GOT3 (cell line): ENCODE data around the gene LRRC36.
"Not testable (repeated sequence)": the region's sequence is repeated elsewhere in the genome, so short reads cannot be mapped to it uniquely, and the experiment has no call there.

Experiments used
- DNase-seq: peaks from one replicate; lab custom pipeline; 2025; ENCODE audit warnings: mixed read lengths; lab: John Stamatoyannopoulos, UW

LRRC36 gene

GRCh38 chr16:67400901-67401300 lies 74.3 kb downstream of the LRRC36 start:
- DNase-seq = no peak

GRCh38 chr16:67403976-67404555 lies 77.5 kb downstream of the LRRC36 start:
- no peak for DNase-seq

- DNase-seq = no peak
These were observed 78.2 kb downstream of the LRRC36 start for GRCh38 chr16:67404740-67405226.

- DNase-seq = no peak
These were observed 78.7 kb downstream of the LRRC36 start for GRCh38 chr16:67405336-67405735.

- DNase-seq = no peak
These were observed 79.7 kb downstream of the LRRC36 start for GRCh38 chr16:67406111-67406971.

- DNase-seq = no peak
These were observed 80.7 kb downstream of the LRRC36 start for GRCh38 chr16:67407176-67407787.

GRCh38 chr16:67407788-67408452 lies 81.3 kb downstream of the LRRC36 start:
- DNase-seq = no peak

GRCh38 chr16:67409631-67410030 lies 83.0 kb downstream of the LRRC36 start:
- DNase-seq = no peak

- no peak for DNase-seq
These were observed 84.7 kb downstream of the LRRC36 start for GRCh38 chr16:67411339-67411738.

GRCh38 chr16:67412294-67412693 lies 85.7 kb downstream of the LRRC36 start:
- DNase-seq = no peak

GRCh38 chr16:67413978-67414911 lies 87.6 kb downstream of the LRRC36 start:
- DNase-seq = no peak

GRCh38 chr16:67415421-67415820 lies 88.8 kb downstream of the LRRC36 start:
- not testable (repeated sequence) for DNase-seq

- DNase-seq = peak; percentile 45
These were observed 89.5 kb downstream of the LRRC36 start, which contains the start of gene ZDHHC1 for GRCh38 chr16:67415872-67416793. TSS of gene ZDHHC1 (minus strand) at chr16:67416477. CDS start at chr16:67407775, 8,702 bp downstream.

GRCh38 chr16:67417333-67418061 lies 90.9 kb downstream of the LRRC36 start:
- no peak for DNase-seq

GRCh38 chr16:67419502-67419901 lies 92.9 kb downstream of the LRRC36 start:
- DNase-seq = no peak

GRCh38 chr16:67419931-67420330 lies 93.3 kb downstream of the LRRC36 start:
- no peak for DNase-seq

GRCh38 chr16:67421030-67421429 lies 94.4 kb downstream of the LRRC36 start:
- no peak for DNase-seq

GRCh38 chr16:67423015-67423414 lies 96.4 kb downstream of the LRRC36 start:
- DNase-seq = no peak

- no peak for DNase-seq
These were observed 97.1 kb downstream of the LRRC36 start for GRCh38 chr16:67423611-67424260.
